ENCODE data around the gene REXO5.

REXO5 gene

DNA sequence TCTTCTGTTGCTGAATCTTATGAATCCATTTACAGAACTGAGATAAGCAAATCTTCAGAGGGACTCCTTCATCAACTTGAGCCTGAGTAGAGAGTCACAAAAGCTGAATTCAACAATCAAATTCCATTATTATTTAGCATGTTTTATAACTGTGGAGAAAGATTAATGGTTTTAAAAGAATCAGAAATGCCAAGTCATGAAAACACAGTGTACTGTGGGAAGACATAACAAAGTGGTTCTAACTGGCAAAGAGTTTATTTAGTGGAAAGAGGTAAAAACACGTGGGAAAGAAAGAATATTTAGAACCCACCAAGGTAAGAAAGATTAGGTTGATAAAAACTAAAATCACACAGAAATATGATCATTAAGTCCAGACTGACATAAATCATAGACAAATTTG is 5.0 kb upstream of the REXO5 start:
- DNase-seq: no peak

DNA sequence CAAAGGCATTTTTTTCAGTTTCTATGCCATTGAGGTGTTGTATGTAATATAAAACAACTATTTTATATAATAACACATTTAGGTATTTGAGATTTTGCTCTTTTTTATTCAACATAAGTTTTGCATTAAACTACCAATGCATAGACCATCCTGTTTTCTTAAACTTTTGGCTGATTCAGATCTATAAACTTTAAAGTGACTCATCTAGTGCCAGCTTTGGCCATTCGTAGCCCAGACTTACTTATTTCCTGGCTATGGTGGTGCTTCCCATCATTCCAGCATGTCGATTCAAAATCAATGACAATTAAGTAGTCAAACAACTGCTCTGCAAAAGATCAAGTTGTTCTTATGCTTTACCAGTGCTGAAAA is 3.2 kb upstream of the REXO5 start:
- no peak for DNase-seq

DNA sequence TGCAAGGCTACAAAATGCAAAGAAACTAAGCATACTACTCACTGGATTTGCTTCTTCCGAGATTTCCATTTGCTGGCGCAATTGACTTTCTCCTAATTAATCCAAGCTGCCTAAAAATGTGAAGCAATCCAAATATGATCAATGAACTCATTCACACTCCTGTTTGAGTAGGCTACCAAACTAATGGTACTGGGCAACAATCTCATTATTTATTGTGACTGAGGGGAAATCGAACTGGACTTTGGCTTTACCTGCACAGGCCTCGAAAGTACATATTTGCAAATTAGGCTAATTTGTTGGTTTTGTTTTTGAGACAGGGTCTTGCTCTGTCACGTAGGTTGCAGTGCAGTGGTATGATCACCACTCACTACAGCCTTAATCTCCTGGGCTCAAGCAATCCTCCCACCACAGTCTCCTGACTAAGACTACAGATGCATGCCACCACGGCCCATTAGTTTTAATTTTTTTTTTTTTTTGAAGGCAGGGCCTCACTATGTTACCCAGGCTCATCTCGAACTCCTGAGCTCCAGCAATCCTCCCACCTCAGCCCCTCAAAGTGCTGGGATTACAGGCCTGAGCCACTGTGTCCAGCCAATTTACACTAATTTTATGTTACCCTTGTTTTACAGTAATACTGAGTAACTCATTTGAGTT is 2.6 kb upstream of the REXO5 start:
- DNase-seq: no peak

DNA sequence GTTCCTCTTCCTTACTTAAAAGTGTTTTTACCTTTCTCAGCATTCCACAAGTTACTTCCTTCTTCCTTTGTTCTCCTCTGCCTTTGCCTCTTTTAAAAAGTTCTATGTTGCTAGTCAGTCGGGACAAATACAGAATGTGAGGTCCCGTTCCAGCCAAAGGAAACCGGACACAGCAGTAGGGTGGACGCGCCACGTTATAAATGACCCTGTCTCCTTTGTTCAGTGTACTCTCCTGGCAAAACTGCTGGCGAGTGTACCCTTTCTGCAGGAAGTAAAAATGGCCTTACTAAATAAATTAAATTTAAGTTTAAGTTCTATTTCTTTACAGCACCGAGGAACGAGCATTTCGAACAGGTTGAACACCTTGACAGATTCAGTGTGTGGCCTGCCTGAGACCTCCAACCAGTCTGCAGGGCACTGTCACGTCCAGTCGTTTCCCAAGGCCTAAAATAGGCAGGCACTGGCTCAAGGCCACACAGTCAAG is 601 bp upstream of the REXO5 start:
- DNase-seq: peak in 1 of 58 donors; percentile 18

DNA sequence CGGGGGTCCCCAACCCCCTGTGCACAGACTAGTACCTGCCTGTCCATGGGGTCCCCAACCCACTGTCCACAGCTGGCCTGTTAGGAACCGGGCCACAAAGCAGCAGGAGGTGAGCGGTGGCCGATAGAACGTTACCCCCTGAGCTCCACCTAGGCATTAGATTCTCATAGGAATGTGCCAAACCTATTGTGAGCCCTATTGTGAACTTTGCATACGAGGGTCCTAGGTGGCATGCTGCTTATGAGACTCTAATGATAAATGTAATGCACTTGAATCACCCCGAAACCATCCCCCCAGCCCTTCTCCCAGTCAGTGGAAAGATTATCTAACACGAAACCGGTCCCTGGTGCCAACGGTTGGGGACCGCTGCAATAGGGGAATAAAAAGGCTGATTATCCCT is 1.5 kb downstream of the REXO5 start:
- no peak for DNase-seq

DNA sequence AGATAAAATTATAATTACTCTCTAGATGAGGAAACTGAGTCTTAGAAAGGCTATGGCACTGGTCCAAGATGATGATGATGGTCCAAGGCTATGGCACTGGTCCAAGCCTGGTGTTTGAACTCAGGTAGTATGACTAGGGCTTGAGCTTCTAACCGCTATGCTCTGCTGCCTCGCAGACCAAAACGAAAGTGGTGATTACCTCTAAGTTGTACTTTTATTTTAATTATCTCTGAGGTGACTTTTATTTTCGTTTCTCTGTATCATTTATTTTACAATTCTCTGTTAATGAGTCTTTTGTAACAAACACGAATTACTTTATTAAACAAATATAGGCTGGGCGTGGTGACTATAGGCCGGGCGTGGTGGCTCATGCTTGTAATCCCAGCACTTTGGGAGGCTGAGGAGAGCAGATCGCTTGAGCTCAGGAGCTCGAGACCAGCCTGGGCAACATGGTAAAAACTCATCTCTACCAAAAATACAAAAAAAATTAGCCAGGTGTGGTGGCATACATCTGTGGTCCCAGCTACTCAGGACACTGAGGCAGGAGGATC is 5.6 kb downstream of the REXO5 start:
- DNase-seq: no peak

DNA sequence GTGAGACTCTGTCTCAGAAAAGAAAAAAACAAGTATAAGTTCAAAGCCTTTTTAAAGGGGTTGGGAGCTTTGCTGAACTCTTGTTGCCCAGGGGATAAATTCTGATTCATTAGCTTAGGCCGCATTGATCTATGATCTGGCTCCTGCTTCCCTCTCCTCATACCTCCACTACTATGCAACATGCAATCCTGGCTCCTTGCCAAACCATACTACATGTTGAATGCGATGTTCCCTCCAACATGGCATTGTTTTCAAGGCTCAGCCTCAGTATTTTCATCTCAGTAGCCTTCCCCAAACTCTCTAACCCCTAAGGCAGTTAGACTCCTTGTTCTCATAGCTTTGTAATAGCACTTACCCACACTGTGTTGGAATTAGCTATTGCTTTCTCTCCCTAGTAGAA is 6.2 kb downstream of the REXO5 start:
- DNase-seq: no peak

DNA sequence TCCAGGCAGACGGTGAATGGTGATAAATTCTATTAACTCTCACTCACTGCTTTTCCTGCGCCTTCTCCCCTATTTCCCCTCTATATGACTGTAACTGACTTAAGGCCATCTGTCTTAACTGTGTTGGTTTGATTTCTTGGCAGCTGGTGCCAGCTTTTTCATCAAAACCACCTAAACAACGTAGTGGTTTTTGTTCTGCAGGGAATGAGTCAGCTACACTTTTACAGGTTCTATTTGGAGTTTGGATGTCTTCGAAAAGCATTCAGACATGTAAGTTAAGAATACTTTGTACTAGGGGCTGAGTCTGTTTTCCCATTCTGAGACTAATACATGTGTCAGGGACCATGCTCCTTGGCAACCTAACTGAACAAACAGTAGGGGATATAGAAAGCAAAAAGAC is 8.5 kb downstream of the REXO5 start:
- DNase-seq: peak in 4 of 58 donors; percentile 1 to 41 (median 15)

DNA sequence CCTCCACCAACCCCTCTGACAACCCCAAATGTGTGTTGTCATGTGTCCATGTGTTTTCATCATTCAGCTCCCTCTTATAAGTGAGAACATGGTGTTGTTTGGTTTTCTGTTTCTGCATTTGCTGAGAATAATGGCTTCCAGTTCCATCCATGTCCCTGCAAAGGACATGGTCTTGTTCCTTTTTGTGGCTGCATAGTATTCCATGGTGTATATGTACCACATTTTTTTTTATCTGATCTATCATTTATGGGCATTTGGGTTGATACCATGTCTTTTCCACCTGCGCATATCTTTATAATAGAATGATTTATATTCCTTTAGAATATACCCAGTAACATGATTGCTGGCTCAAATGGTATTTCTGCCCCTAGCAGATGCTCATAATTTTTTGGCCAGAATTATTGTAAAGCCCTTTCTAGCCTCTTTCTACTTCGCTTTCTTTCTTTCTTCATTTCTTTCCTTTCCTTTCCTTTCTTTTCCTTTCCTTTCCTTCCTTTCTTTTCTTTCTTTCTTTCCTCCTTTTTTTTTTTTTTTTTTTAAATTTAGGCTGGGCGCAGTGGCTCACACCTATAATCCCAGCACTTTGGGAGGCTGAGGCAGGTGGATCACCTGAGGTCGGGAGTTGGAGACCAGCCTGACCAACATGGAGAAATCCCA is 12.7 kb downstream of the REXO5 start:
- no peak for DNase-seq

DNA sequence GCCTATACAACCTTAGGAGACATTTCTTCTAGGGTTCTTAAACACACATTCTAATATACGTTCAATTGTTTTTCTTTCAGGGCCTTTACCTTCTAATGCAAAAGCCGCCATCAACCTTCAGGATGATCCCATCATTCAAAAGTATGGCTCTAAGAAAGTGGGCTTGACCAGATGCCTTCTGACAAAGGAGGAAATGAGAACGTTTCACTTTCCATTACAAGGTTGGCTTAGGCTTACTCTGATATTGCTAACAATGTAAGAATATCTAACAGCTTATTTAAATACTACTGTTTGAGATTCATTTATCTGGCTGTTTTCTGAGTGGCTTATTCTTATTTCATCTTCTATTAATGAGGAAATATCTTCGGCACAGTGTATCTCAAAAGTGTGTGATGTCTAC is 15.4 kb downstream of the REXO5 start:
- no peak for DNase-seq

DNA sequence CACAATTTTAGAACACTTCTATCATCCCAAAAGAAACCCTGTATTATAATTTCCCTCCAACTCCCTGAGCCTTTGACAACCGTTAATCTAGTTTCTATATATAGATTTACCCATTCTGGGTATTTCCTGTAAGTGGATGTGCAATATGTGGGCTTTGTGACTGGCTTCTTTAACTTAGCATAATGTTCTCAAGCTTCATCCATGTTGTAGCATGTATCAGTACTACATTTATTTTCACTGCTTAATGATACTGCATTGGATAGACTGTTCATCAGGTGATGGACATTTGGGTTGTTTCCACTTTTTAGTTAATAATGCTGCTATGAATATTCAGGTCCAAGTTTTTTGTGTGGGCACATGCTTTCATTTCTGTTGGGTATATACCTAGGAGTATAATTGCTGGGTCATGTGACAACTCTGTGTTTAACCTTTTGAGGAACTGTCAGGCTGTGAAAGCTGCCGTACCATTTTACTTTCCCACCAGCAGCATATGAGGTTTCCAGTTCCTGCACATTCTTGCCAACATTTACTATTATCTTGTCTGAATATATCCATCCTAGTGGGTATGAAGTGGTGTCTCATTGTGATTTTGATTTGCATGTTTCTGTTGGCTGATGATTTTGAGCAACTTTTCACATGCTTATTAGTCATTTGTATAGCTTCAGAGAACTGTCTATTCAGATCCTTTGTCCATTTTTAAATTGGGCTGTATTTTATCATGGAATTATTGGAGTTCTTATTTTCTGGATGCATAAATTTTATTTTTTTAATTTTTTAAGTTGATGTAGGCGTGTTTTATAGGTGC is 16.4 kb downstream of the REXO5 start:
- no peak for DNase-seq

DNA sequence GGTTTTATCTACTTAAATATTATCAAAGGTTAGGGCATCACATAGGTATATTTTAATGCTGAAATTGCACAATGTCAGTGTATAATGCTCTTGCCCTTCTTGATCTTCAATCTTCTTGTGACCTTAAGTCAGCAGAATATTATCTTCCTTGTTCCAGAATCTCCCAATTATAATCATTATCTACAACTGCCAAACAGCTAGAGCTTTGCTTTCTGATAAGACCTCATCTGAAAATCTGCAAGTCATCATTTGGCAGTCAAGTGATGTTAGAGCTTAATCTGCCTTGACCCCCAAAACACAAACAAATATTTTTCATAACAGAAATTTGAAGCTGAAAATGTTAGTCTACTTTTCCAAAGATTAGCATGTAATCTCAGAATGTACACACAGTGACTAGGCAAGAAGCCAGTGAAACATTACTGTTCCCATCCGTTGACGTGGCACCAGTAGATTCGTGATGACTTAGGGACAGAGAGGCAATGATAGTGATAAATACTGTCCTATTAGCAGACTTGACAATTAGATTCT is 19.8 kb downstream of the REXO5 start:
- no peak for DNase-seq

DNA sequence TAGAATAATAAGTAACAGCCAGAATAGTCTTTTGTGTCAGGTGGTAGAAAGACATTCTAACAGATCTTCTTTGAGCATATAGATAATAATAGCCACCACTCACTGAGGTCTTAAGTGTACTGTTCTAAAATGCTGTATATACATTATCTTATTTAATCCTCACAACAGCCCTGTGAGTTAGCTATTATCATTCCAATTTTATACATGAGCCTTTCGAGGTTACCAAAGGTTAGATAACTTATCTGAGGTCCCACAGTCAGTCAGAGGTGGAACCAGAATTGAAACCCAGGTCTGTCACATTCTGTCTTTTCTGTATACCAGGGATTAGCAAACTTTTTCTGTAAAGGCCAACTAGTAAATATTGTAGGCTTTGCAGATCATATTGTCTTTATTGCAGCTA is 23.2 kb downstream of the REXO5 start:
- no peak for DNase-seq

DNA sequence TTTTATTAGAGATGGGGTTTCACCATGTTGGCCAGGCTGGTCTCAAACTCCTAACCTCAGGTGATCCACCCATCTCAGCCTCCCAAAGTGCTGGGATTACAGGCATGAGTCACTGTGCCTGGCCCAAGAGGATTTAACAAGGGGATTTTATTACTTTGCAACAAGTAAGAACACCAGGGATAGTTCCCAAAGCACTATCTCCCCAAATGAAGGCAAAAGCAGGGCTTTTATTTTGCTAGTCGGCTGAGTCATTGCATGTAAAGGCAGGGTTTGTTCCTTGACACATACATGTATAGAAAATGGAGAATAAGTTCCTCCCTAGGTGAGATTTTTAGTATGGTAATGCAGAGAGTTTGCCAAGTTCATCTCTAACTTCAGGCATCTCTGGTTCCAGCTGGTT is 24.0 kb downstream of the REXO5 start:
- no peak for DNase-seq

DNA sequence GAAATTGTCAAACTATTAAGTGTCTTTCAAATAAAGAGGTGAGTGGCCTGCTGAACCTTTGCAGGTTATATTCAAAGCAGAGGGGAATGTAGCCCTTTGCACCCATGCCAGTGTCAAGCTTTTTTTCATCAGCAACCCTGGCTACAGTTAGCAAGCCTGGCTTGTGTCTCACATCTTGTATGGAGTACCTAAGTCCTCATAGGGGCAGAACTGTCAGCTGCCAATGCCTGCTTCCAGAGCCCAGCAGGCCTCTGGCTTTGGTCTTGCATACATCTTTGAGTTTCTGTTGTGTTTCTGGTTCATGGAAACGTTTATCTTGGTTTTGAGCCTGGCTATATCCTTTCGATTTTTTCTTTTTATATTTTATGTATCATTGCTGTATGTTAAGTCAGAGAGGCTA is 26.8 kb downstream of the REXO5 start:
- peak in 3 of 58 donors; percentile 1 to 5 (median 4) for DNase-seq

DNA sequence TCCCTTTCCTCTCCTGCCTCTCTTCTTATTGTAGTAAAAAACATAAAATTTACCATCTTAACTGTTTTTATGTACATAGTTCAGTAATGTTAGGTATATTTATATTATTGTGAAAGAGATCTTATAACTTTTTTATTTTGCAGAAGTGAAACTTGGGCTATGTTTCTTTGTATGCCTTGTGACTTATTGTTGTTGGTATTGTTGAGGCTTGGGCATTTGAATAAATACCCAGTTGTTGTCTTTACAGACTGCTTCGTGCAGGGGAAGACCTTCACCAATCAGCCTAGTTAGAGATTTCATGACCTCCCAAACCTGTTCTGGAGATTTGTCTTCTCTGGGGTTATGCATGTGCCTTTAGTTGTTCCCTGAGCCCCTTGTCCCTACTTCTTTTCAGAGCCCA is 31.9 kb downstream of the REXO5 start:
- no peak for DNase-seq

DNA sequence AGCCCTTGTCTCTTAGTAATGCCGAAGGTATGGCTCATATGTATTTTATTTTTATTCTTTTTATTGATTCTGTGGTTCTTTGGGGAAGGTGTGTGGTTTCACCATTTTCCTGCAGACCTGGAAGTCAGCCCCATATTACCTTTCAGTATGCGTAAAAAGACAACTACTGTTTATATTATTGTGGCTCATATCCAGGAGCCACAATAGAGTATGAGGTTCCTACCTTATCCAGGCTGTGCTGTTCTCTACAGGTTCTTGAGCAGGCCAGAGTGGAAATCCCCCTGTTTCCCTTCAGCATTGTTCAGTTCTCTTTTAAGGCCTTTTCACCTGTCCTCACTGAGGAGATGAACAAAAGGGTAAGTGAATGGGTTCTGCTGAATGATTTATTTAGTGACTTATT is 33.2 kb downstream of the REXO5 start:
- no peak for DNase-seq

DNA sequence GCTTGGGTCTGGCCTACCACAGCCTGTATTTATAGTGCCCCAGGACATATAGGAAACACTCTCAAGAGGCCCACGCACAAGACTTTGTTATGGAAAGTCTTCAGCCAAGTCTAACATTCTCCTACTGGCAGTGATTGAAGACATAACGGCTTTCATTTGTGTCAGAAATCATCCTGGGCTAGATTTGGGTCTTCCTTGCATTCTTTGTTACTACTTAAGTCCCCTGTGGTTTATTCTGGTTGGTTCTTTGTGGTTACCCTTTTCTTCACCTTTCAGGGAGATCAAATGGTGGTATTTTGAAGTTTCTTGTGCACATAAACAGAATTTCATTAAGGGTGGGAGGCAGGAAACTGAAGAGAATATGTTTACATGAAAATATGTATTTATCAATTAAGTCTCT is 37.7 kb downstream of the REXO5 start:
- no peak for DNase-seq

DNA sequence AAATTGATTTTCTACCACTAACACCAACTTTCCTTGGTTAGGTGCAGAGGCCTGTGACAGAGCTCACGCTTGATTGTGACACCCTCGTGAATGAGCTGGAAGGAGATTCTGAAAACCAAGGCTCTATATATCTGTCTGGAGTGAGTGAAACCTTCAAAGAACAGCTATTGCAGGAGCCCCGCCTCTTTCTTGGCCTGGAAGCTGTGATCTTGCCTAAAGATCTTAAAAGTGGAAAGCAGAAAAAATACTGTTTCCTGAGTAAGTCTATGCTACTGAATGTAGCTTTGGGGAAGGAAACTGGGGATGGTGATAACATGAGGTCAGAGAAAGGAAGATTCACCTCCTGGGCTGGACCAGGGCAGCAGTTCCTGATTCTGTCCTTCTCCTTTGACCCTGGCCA is 38.3 kb downstream of the REXO5 start:
- no peak for DNase-seq

DNA sequence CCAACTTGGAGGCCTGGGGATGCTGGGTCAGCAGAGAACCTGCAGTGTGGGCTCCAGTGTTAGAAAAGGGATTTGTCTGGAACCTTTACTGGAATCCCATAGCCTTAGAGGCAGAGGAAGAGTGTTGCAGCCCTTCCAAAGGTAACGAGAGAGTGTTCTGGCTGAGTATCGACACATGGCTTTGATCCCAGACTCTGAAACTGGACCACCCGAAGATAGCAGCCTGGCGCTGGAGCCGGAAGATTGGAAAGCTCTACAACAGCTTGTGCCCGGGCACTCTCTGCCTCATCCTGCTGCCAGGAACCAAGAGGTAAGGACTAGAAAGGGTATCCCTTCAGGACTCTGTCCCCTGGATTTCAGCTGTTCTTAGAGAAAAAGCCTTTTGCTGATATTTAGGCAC is 39.7 kb downstream of the REXO5 start:
- DNase-seq: no peak

DNA sequence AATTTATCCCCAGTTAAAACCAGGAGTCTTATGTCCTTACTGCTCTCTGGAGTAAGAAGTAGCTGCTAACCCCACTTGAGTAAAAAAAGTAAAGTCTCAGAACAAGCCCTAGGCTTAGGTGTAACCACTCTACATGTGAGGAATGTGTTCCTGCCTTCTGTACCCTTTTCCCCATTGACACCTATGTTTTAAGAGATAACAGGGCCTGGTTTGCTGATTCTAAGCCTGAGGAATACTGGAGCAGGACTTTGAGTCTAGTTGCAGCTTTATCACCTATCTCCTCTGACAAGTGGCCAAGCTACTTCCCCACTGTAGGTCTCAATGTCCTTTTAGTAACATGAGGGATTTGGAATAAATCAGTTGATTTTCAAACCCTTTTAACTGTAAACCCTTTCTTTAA is 40.2 kb downstream of the REXO5 start:
- DNase-seq: no peak

DNA sequence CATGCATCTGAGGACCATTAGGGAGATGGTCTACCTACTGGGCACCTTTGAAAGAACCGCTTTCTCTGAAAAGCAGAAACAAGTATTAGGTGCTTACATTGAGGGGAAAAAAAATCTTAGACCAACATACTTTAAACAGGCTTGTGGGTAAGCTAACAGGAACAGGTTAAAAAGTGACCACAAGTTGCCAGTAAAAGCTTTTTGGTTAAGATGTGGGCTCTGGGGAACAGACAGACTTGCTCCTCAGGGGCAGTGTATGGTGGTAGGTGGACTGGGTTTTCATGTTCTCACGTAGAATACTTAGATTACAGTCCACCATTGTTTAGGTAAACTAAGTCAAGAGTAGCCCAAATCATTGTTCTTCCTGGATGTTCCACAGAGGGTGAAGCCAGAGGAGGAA is 41.2 kb downstream of the REXO5 start:
- no peak for DNase-seq

Data from anterior cingulate cortex (tissue), 58 donors.